VCaP (cell line): ENCODE data around the gene EPM2A.

ENCODE experiments used
- H3K27ac ChIP-seq: fragments of 450-650 bp; 2 replicates; pipeline ENCODE4 v1.5.1; 2017
- CTCF ChIP-seq: fragments of 450-650 bp; conservative IDR thresholded peaks from 2 replicates; pipeline ENCODE4 v1.5.1; 2017; ENCODE audit warnings: mild to moderate bottlenecking, moderate library complexity

The EPM2A gene

GRCh38 chr6:145630598-145630997, 104.7 kb downstream of the EPM2A start:
- H3K27ac ChIP-seq = peak overlapping the region; percentile 42
- TF ChIP-seq CTCF = no peak

- TF ChIP-seq CTCF = no peak
- H3K27ac ChIP-seq = no peak overlapping the region
Observed at GRCh38 chr6:145629478-145629877, 105.8 kb downstream of the EPM2A start.

- TF ChIP-seq CTCF = no peak
- H3K27ac ChIP-seq = no peak overlapping the region
Observed at GRCh38 chr6:145627451-145627850, 107.9 kb downstream of the EPM2A start.

GRCh38 chr6:145626857-145627256, 108.5 kb downstream of the EPM2A start:
- no peak for TF ChIP-seq CTCF
- H3K27ac ChIP-seq = no peak overlapping the region

- no peak overlapping the region for H3K27ac ChIP-seq
- no peak for TF ChIP-seq CTCF
Observed at GRCh38 chr6:145623231-145623630, 112.1 kb downstream of the EPM2A start.

GRCh38 chr6:145621776-145622175, 113.5 kb downstream of the EPM2A start:
- no peak overlapping the region for H3K27ac ChIP-seq
- TF ChIP-seq CTCF = no peak

- no peak overlapping the region for H3K27ac ChIP-seq
- TF ChIP-seq CTCF = no peak
Observed at GRCh38 chr6:145620088-145620487, 115.2 kb downstream of the EPM2A start.

- H3K27ac ChIP-seq = no peak overlapping the region
- TF ChIP-seq CTCF = no peak
Observed at GRCh38 chr6:145609521-145609920, 125.8 kb downstream of the EPM2A start.
